ENCODE results near the gene ZBTB16. TPM values are rescaled to one million over a fixed set of nuclear protein-coding genes. Genes with fewer than 3 reads are reported as not detected.

ZBTB16 gene
- total and polyA plus RNA-seq, 8 donors, result 7.9 to 318 (median 55.3) TPM

GRCh38 chr11:114110952-114111947 lies 51.7 kb downstream of the ZBTB16 start:
- peak; percentile 40 to 44 for DNase-seq
- TF ChIP-seq POLR2A (IDR thresholded peaks at IDR 0.05) (no peak), POLR2AphosphoS5 (IDR thresholded peaks at IDR 0.05) (peak; percentile 47 to 73 (median 72)), EP300 (IDR thresholded peaks at IDR 0.05) (peak; percentile 30)

GRCh38 chr11:114115451-114115928 lies 56.0 kb downstream of the ZBTB16 start:
- intact Hi-C loops (cut with DNase I; ENCODE audit: low total_unique reads), result no loop called here
- Histone ChIP-seq H3K36me3 (peaks cover 0 to 10% (median 9%) of the 10 kb centered on the region in 4 donors), H3K4me1 (peaks cover 17 to 88% (median 77%) of the 10 kb centered on the region in 4 donors), H3K4me3 (no peak overlapping the region), H3K9me3 (no peaks in the 10 kb centered on the region), H3K27me3 (no peaks in the 10 kb centered on the region), H3K27ac (peak overlapping the region in 1 of 5 donors; percentile 19)
- peak in 1 of 2 donors; percentile 38 for DNase-seq
- 46 to 59% (median 52%) methylated on average over 14 of the region's 14 CpGs for WGBS, 5 donors
- TF ChIP-seq POLR2AphosphoS5 (IDR thresholded peaks at IDR 0.05) (no peak), POLR2A (IDR thresholded peaks at IDR 0.05) (no peak), EP300 (IDR thresholded peaks at IDR 0.05) (no peak), CTCF (IDR thresholded peaks at IDR 0.05) (no peak)

More at GRCh38 chr11:114110952-114111947, 51.7 kb downstream of the ZBTB16 start:
- Histone ChIP-seq H3K27ac (peak overlapping the region in 4 of 5 donors; percentile 59 to 74 (median 66)), H3K27me3 (no peaks in the 10 kb centered on the region), H3K4me3 (peak overlapping the region in 1 of 4 donors; percentile 20), H3K36me3 (peaks cover 3 to 23% (median 7%) of the 10 kb centered on the region in 4 donors), H3K4me1 (peaks cover 53 to 100% (median 90%) of the 10 kb centered on the region in 4 donors), H3K9me3 (no peaks in the 10 kb centered on the region)
- 32 to 59% (median 50%) methylated on average over 12 of the region's 12 CpGs for WGBS, 5 donors
- intact Hi-C loops (cut with DNase I; ENCODE audit: low total_unique reads), result no loop called here

- intact Hi-C loops (cut with DNase I; ENCODE audit: low total_unique reads), result no loop called here
- Histone ChIP-seq H3K4me1 (peaks cover 20 to 88% (median 77%) of the 10 kb centered on the region in 4 donors), H3K4me3 (no peak overlapping the region), H3K27ac (no peak overlapping the region), H3K27me3 (no peaks in the 10 kb centered on the region), H3K9me3 (no peaks in the 10 kb centered on the region), H3K36me3 (peaks cover 0 to 10% (median 9%) of the 10 kb centered on the region in 4 donors)
- no peak for TF ChIP-seq EP300 (IDR thresholded peaks at IDR 0.05)
- TF ChIP-seq CTCF (IDR thresholded peaks at IDR 0.05), result no peak
- no peak for TF ChIP-seq POLR2AphosphoS5 (IDR thresholded peaks at IDR 0.05)
- no peak for DNase-seq
- 77 to 93% (median 86%) methylated on average over 5 of the region's 5 CpGs for WGBS, 5 donors
Measured at GRCh38 chr11:114116357-114116756, 56.8 kb downstream of the ZBTB16 start.

- TF ChIP-seq POLR2A (IDR thresholded peaks at IDR 0.05) (no peak), CTCF (IDR thresholded peaks at IDR 0.05) (no peak)
- no peak for DNase-seq
- H3K27me3 ChIP-seq, result no peaks in the 10 kb centered on the region
- 75 to 94% (median 90%) methylated on average over 3 of the region's 3 CpGs for WGBS, 5 donors
- intact Hi-C loops (cut with DNase I; ENCODE audit: low total_unique reads), result no loop called here
- peaks cover 24 to 88% (median 77%) of the 10 kb centered on the region in 4 donors for H3K4me1 ChIP-seq
- H3K36me3 ChIP-seq, result peaks cover 0 to 10% (median 9%) of the 10 kb centered on the region in 4 donors
- H3K27ac ChIP-seq, result no peak overlapping the region
- no peak overlapping the region for H3K4me3 ChIP-seq
- no peaks in the 10 kb centered on the region for H3K9me3 ChIP-seq
Measured at GRCh38 chr11:114116800-114117199, 57.3 kb downstream of the ZBTB16 start.

Data from stomach (tissue), 9 donors.